GM18511 (cell line): ENCODE data around the gene DMTF1.
A peak's percentile ranks its signal among the peaks of the same experiment; 100 is the strongest.
"Not testable (repeated sequence)": the region's sequence is repeated elsewhere in the genome, so short reads cannot be mapped to it uniquely, and the experiment has no call there.

Source experiments
- ATAC-seq: cut with Tn5 transposase; IDR thresholded peaks from one replicate; pipeline ENCODE4 v1.9.1; 2021; ENCODE audit warnings: mild to moderate bottlenecking, moderate library complexity; ENCODE audit not compliant: unreplicated experiment

The DMTF1 gene

GRCh38 chr7:87152112-87152896, at the start of gene DMTF1:
Gene DMTF1, plus strand, starts transcription at chr7:87152453. Its CDS starts 12,489 bp downstream, at chr7:87164942.
- peak; percentile 86 for ATAC-seq

DNA sequence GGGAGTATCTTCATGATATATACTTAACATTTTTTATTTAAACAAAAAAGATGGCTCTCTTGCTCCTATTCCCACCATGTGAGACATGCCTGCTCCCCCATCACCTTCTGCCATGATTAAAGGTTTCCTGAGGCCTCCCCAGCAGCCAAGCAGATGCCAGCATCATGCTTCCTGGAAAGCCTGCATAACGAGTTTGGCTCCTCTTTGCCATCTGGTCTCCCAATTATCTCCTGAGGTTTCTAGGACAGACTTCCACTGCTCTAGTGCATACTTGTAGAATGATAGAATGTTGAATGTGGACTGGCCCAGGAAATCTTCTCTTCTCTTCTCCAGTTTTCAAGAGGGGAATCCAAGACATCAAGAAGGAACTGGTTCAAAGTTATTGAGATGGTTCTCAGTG, 46.9 kb upstream of the DMTF1 start:
- ATAC-seq, result no peak

DNA sequence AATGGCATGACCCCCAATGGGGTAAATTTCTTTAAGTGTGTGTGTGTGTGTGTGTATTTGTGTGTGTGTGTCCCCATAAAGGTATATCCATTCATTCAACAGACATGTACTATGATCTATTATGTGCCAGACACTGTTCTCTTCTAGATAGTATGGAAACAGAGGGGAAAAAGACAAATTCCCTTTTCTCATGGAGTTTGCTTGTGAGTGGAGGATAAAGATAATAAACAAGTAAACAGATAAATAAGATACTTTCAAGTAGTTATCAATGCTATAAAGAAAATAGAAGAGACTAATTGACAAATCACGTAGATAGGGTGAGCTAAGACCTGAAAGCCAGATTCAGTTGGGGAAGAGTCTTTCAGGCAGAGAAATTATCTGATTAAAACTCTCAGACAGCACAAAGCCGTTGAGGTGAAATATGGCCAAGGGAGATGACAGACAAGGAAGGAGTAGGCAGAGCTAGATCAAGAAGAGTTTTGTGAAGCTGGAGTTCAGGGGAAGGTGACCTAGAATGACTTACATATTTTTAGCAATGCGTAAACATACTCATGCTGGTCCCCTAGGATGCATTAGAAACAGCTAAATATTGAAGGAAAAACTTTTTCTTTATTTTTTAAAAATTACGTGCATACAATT, 45.2 kb upstream of the DMTF1 start:
- ATAC-seq, result no peak

- no peak for ATAC-seq
Measured at GRCh38 chr7:87107949-87108776, 44.1 kb upstream of the DMTF1 start.

- no peak for ATAC-seq
Measured at GRCh38 chr7:87110778-87111177, 41.5 kb upstream of the DMTF1 start.

DNA sequence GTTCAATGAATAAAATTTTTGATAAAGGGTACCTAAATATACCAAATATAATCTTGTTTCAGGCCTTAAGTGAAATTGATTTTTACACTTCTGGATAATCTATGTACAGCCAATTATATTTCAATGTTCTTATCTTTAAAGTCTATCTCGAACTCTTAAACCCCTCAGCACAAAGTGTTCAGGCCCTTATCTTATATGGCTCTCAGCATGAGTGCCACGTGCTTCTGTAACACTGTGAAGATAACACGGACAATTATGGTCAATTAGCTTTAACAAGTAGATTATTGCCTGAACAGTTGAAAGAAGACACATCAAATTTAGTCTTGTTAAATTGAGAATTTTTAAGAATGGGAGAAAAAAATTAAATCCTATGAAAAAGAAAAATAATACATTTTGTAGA, 40.4 kb upstream of the DMTF1 start:
- ATAC-seq, result no peak

GRCh38 chr7:87113077-87113476, 39.2 kb upstream of the DMTF1 start:
- ATAC-seq, result no peak

GRCh38 chr7:87113904-87114303, 38.3 kb upstream of the DMTF1 start:
- not testable (repeated sequence) for ATAC-seq

DNA sequence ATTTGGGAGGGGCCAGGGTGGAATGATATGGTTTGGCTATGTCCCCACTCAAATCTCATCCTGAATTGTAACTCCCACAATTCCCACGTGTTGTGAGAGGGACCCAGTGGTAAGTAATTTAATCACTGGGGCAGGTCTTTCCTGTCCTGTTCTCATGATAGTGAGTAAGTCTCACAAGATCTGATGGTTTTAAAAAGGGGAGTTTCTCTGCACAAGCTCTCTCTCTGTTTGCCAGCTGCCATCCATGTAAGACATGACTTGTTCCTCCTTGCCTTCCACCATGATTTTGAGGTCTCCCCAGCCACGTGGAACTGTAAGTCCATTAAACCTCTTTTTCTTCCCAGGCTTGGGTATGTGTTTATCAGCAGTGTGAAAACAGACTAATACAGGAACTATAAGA, 36.5 kb upstream of the DMTF1 start:
- not testable (repeated sequence) for ATAC-seq

DNA sequence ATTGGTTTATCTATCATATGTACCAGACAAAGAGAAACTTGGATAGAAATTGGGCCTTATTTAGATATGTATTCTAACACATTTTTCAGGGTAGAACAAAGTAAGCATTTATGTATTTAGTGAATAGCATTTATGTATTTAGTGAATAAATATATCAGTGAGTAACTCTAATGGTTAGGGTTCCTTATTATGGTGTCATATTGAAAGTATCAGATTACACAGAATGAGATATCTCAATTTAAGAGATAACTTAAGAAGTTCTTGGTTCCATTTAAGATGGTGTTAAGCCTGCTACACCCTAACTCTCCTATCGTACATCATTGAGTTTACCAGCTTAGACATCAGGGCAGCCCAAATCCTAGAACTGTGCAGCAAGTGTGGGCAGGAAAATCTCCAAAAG, 35.9 kb upstream of the DMTF1 start:
- no peak for ATAC-seq

GRCh38 chr7:87119581-87119980, 32.7 kb upstream of the DMTF1 start:
- ATAC-seq, result no peak

DNA sequence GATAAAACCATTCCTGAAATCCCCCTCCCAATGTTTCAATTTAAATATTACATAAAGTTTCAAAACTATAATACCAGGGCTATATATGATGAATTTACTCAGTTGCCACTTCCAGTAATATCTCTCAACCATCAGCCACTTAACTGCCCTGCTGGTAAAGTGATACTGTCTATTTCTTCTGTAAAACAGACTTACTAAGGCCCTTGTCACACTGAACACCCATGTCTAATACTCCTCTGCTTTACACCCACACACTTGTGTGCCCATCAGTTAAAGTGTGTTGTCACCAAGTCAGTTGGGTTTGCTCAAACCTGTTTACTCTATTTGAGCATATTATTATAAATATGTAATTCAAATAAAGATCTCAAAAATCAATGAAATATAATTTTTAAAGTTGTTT, 29.1 kb upstream of the DMTF1 start:
- no peak for ATAC-seq

DNA sequence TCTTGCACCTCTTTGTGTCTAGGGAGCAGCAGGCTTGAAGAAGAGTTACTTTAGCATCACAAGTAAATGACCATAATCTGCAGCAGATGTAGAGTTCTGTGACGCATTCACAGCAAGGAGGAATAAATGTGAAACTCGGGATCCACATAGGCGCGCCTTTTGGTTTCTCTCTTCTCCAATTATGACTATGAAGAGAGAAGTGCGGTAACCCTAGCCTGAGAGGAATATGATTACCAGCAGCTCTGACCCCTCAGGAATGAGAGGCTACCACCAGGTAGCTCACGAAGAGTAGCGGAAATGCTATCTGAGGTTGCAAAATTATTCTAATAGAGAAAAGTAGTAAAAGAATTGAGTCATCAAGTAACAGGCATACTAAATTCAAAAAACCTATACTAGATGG, 25.2 kb upstream of the DMTF1 start:
- ATAC-seq, result peak; percentile 44

DNA sequence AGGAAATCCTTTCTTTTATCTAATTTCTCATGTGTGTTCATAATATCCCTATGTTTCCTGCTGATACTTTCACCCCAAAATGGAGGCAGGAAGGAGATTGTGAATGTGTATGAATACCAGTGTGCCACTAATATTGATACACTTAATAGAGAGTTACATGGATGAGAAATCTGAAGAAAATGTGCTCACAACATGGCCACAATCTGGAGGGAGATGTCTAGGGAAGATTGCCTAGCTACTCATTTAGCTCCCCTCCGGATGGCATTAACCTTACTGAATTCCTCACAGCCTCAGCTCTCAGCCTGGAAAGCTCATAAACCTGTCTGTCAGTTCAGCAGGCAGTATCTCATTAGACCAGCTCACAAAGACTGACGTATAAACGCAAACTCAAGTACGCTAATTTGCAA, 23.4 kb upstream of the DMTF1 start:
- ATAC-seq, result no peak

DNA sequence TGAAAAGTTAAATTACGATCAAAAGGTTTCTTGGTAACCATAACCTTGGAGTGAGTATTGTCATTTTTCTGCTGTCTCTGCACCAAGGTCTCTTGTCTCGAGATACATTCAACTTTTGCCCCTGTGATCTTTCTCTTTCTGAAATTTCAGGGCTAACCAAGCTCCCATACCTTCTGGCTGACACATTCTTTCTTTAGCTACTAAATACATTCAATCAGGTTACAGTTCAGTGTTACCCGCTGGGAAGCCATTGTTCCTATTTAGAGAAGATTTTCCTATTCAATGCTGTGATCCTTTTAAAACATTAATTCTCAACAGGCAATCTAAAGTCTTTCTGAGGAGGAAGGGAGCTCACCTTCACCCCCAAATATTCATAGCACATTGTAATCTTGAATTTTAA, 22.9 kb upstream of the DMTF1 start:
- ATAC-seq, result no peak

DNA sequence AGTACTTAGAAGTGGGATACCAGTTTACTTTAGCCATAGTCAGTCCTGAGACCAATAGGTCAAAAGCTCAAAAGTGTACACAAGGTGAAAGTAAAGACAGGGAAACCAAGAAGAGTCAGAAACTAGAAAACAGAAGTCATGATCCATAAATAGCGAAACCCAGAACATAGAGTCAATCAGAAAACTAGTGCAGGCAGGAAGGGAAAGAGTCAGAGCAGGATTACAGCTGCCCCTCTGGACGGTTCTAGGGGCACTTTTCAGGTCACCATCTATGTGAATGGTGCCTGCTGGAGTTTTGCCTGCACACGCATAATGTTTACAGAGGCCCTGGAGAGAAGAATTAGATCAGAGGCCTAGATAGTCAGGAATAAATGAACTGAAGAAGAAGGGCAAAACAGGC, 22.4 kb upstream of the DMTF1 start:
- peak; percentile 93 for ATAC-seq

GRCh38 chr7:87131771-87132170, 20.5 kb upstream of the DMTF1 start:
- no peak for ATAC-seq

DNA sequence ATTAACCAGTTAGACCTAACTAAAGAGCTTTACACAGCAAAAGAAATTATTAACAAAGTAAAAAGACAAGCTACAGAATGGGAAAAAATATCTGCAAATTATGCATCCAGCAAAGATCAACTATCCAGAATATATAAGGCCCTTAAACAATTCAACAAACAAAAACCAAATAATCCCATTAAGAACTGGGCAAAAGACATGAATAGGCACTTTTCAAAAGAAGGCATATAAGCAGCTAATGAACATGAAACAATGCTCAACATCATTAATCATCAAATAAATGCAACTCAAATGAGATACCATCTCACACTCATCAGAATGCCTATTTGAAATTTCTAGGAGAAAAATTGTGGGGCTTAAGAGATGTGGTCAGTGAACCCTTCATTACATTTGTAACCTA, 15.0 kb upstream of the DMTF1 start:
- no peak for ATAC-seq

- ATAC-seq, result no peak
Measured at GRCh38 chr7:87139514-87139913, 12.7 kb upstream of the DMTF1 start.

DNA sequence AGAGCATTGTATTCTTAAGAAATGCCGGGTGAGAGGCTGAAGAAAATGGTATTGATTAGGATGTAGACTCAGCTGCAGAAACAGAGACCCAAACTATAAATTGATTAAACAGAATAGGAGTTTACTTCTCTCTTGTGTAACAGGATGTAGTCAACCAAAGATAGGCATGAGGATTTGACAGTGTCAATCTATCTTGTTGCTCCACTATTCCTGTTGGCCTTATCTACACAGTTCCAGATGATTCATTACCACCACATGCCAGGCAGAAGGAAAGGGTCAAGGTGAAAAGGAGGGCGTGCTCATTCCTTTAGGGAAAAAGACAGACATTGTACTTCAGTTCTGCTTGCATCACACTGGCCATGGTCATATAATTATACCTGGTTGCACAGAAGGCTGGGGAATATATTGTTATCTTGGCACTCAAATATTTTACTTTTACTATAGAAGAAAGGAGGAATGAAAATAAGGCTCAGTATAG, 11.9 kb upstream of the DMTF1 start:
- ATAC-seq, result no peak

- peak; percentile 97 for ATAC-seq
Measured at GRCh38 chr7:87144173-87144657, 8.0 kb upstream of the DMTF1 start.
